C4-2B (cell line): Measurements from ENCODE around the gene TMEM204.

Source experiments
- H3K27ac ChIP-seq: fragments of 450-650 bp; 2 replicates; pipeline ENCODE4 v1.5.1; 2017
- CTCF ChIP-seq: fragments of 450-650 bp; conservative IDR thresholded peaks from 2 replicates; pipeline ENCODE4 v1.5.1; 2017; ENCODE audit warnings: mild to moderate bottlenecking
- ZFX ChIP-seq: fragments of 450-650 bp; IDR thresholded peaks from 2 replicates; pipeline ENCODE4 v1.6.1; 2017

The TMEM204 gene

GRCh38 chr16:1525871-1526607 lies 7.4 kb upstream of the TMEM204 start:
- TF ChIP-seq ZFX: no peak
- H3K27ac ChIP-seq: no peak overlapping the region

- TF ChIP-seq ZFX (no peak), CTCF (no peak)
- no peak overlapping the region for H3K27ac ChIP-seq
These were observed 6.6 kb upstream of the TMEM204 start for GRCh38 chr16:1526608-1527555.

GRCh38 chr16:1527836-1528811 lies 5.3 kb upstream of the TMEM204 start:
- TF ChIP-seq ZFX (no peak), CTCF (no peak)
- H3K27ac ChIP-seq: no peak overlapping the region

- no peak overlapping the region for H3K27ac ChIP-seq
- TF ChIP-seq CTCF (no peak), ZFX (no peak)
These were observed 4.4 kb upstream of the TMEM204 start for GRCh38 chr16:1528921-1529537.

- TF ChIP-seq CTCF (no peak), ZFX (no peak)
- no peak overlapping the region for H3K27ac ChIP-seq
These were observed 3.0 kb upstream of the TMEM204 start for GRCh38 chr16:1530349-1530882.

GRCh38 chr16:1530883-1531637 lies 2.4 kb upstream of the TMEM204 start:
- H3K27ac ChIP-seq: no peak overlapping the region
- TF ChIP-seq CTCF: no peak
- no peak for TF ChIP-seq ZFX
